PC-3 (cell line): ENCODE data around the gene GATD1. TPM values are rescaled to one million over a fixed set of nuclear protein-coding genes. Genes with fewer than 3 reads are reported as not detected.

Source experiments
- ATAC-seq: fragments of 200-7000 bp; cut with Tn5 transposase; 2 replicates; pipeline ENCODE4 v1.9.1; 2020; ENCODE audit warnings: mild to moderate bottlenecking, moderate library complexity
- BruUV-seq: library from RNA; stranded (reverse); fragments of 400-500 nt; replicated peaks from 2 replicates; lab custom pipeline; 2021; lab: Mats Ljungman, UMichigan
- CTCF ChIA-PET: fragments of 300-600 bp; sonication (Branson Sonifier 250); formaldehyde crosslinking; loops from one replicate; lab custom pipeline; 2022; ENCODE audit warnings: antibody characterized with exemption; lab: Charles Lee
- POLR2A ChIA-PET: fragments of 300-600 bp; sonication (Branson Sonifier 250); formaldehyde crosslinking; loops from one replicate; lab custom pipeline; 2022; ENCODE audit warnings: antibody characterized with exemption; ENCODE audit not compliant: unreplicated experiment; lab: Charles Lee
- DNase-seq: peaks from one replicate; pipeline ENCODE4 v3.0.0-alpha.2; 2015
- H2AFZ ChIP-seq: fragments of 300-600 bp; sonication (generic); 2 replicates; pipeline ENCODE4 v1.6.0; 2016; ENCODE audit warnings: antibody characterized with exemption, low read length
- H3F3A ChIP-seq: fragments of 300-600 bp; sonication (generic); one replicate; pipeline ENCODE4 v1.6.0; 2017; ENCODE audit warnings: antibody characterized with exemption, low read length, control low read depth, mild to moderate bottlenecking; ENCODE audit not compliant: unreplicated experiment
- H3K27ac ChIP-seq: fragments of 300-600 bp; sonication (generic); 2 replicates; pipeline ENCODE4 v1.5.1; 2016; ENCODE audit warnings: mild to moderate bottlenecking, low read length
- H3K27me3 ChIP-seq: fragments of 300-600 bp; sonication (generic); 2 replicates; pipeline ENCODE4 v1.6.1; 2016; ENCODE audit warnings: low read length, mixed read lengths
- H3K36me3 ChIP-seq: fragments of 300-600 bp; sonication (generic); 2 replicates; pipeline ENCODE4 v1.6.1; 2016; ENCODE audit warnings: low read depth, mixed run types, low read length, mixed read lengths
- H3K4me1 ChIP-seq: fragments of 300-600 bp; sonication (generic); 2 replicates; pipeline ENCODE4 v1.5.1; 2016; ENCODE audit warnings: low read length; ENCODE audit not compliant: insufficient read depth
- H3K4me2 ChIP-seq: fragments of 300-600 bp; sonication (generic); 2 replicates; pipeline ENCODE4 v1.6.0; 2016; ENCODE audit warnings: low read length
- H3K4me3 ChIP-seq: fragments of 300-600 bp; sonication (generic); 2 replicates; pipeline ENCODE4 v1.5.1; 2016; ENCODE audit warnings: mild to moderate bottlenecking, low read length, mixed read lengths
- H3K79me2 ChIP-seq: fragments of 300-600 bp; sonication (generic); 2 replicates; pipeline ENCODE4 v1.6.1; 2017; ENCODE audit warnings: low read length, mixed read lengths
- H3K9ac ChIP-seq: fragments of 300-600 bp; sonication (generic); 2 replicates; pipeline ENCODE4 v1.6.0; 2016; ENCODE audit warnings: mild to moderate bottlenecking, low read length
- H3K9me2 ChIP-seq: fragments of 300-600 bp; sonication (generic); replicated peaks from 2 replicates; pipeline ENCODE4 v1.6.1; 2016; ENCODE audit warnings: mixed run types, low read length, mixed read lengths
- H3K9me3 ChIP-seq: fragments of 300-600 bp; sonication (generic); 2 replicates; pipeline ENCODE4 v1.6.1; 2016; ENCODE audit warnings: low read length, mixed read lengths
- H4K20me1 ChIP-seq: fragments of 300-600 bp; sonication (generic); 2 replicates; pipeline ENCODE4 v1.6.1; 2016; ENCODE audit warnings: low read length, mixed read lengths
- CTCF ChIP-seq: fragments of 300-600 bp; sonication (generic); conservative IDR thresholded peaks from 2 replicates; pipeline ENCODE4 v1.5.1; 2017; ENCODE audit warnings: antibody characterized with exemption, low read depth, mild to moderate bottlenecking, low read length
- EZH2 ChIP-seq: fragments of 300-600 bp; sonication (generic); IDR thresholded peaks from one replicate; pipeline ENCODE4 v1.6.1; 2017; ENCODE audit warnings: antibody characterized with exemption, mild to moderate bottlenecking, low read length; ENCODE audit not compliant: unreplicated experiment
- EZH2phosphoT487 ChIP-seq: fragments of 300-600 bp; sonication (generic); IDR thresholded peaks from 2 replicates; pipeline ENCODE4 v1.6.1; 2018; ENCODE audit warnings: mild to moderate bottlenecking, antibody characterized with exemption, low read length, borderline replicate concordance
- intact Hi-C: fragments of 100-400 bp; cut with micrococcal nuclease; formaldehyde crosslinking; loops from 2 replicates; pipeline ENCODE4 v1.9.0; 2023
- total RNA-seq: library from RNA; depleted of rRNA; stranded (reverse); fragments of >200 nt; gene quantifications from 2 replicates; pipeline ENCODE4 v1.2.3, GENCODE V29; 2014

The GATD1 gene
- total RNA-seq, 1 experiment from 2014 or later = 39.7 TPM

DNA sequence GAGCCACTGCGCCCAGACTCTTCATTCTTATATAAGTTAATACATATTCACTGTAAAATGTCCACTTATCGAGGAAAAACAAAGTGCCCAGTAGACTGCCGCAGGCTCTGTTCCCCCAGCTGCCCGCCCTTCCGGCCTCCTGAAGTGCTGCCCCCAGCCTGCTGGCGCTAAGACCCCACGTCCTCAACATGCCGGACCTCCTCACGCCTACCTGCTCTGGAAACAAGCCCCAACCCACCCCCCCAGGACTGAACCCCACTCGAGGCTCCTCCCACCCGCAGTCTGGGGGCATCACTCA is 1.1 kb downstream of the GATD1 start:
- ATAC-seq (no peak), DNase-seq (no peak)
- H3K36me3 ChIP-seq = peaks cover 14% of the 10 kb centered on the region; the same call in 1 of the 2 replicates
- H3K9ac ChIP-seq = peak overlapping the region; percentile 96
- H3F3A ChIP-seq = no peaks in the 10 kb centered on the region
- ChIA-PET CTCF (no interaction called here), POLR2A (interaction anchor here (0.7 kb wide), 1 partner anchor 162 kb away, joined by 11 read pairs; no protein-coding TSS in a partner anchor)
- H3K27me3 ChIP-seq = no peaks in the 10 kb centered on the region
- H2AFZ ChIP-seq = no peak overlapping the region
- TF ChIP-seq EZH2phosphoT487 = no peak
- no peak for TF ChIP-seq CTCF
- TF ChIP-seq EZH2 = no peak
- no peaks in the 10 kb centered on the region for H3K9me2 ChIP-seq
- H3K4me2 ChIP-seq = peak overlapping the region; percentile 98
- no TSS peak for BruUV-seq
- intact Hi-C loops = no loop called here
- peaks cover 26% of the 10 kb centered on the region for H4K20me1 ChIP-seq
- no peaks in the 10 kb centered on the region for H3K9me3 ChIP-seq
- peak overlapping the region; percentile 95 for H3K4me3 ChIP-seq
- no peak overlapping the region for H3K27ac ChIP-seq
- H3K79me2 ChIP-seq = peaks cover 67% of the 10 kb centered on the region
- H3K4me1 ChIP-seq = peaks cover 22% of the 10 kb centered on the region

DNA sequence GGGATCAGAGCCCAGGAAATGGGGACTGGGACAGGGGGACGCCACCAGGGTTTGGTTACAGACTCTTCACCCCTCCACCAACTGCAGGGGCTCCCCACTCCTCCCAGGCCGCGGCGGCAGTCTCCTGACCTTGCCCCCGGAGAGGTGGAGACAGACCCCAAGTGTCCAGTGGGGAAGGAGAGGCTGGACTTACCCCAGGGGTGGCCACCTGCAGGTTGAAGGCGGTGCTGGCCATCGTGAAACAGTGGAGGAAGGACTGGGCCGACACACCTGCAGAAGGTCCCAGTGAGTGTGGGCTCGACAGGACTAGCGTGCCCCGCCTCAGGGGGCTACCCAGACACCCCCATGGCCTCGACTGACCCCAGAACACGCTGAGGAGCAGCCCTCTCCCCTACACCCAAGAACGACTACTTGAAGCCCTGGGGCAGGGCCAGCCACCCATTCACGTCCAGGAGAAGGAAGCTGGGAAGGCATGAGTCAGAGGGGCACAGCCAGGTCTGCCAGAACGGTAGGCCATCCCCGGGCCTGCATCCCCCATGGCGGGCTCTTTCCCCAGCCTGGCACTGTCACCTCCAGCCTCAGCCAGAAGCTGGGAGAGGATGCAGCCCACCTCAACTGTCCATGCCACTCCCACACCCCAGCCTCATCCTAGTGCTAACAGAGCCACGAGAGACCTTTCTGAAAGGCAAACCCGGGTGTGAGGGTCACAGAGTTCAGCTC is 2.3 kb downstream of the GATD1 start:
- intact Hi-C loops = no loop called here
- TF ChIP-seq EZH2 = no peak
- no peak for TF ChIP-seq CTCF
- TF ChIP-seq EZH2phosphoT487 = no peak
- Histone ChIP-seq H3K9me2 (no peaks in the 10 kb centered on the region), H3K4me3 (peak overlapping the region; percentile 95), H3K36me3 (peaks cover 25% of the 10 kb centered on the region; the same call in 1 of the 2 replicates), H3F3A (no peaks in the 10 kb centered on the region), H3K4me1 (peaks cover 22% of the 10 kb centered on the region), H3K27me3 (no peaks in the 10 kb centered on the region), H3K9me3 (no peaks in the 10 kb centered on the region), H3K4me2 (peak overlapping the region; percentile 98), H3K9ac (peak overlapping the region; percentile 96), H4K20me1 (peaks cover 26% of the 10 kb centered on the region), H2AFZ (no peak overlapping the region), H3K79me2 (peaks cover 71% of the 10 kb centered on the region), H3K27ac (peak overlapping the region; percentile 21)
- BruUV-seq = no TSS peak
- peak; percentile 60 for ATAC-seq
- ChIA-PET CTCF (interaction anchor here (0.6 to 0.7 kb wide), 2 partner anchors 49 to 221 kb away, joined by 3 to 4 read pairs; no protein-coding TSS in a partner anchor), POLR2A (interaction anchor here (0.6 kb wide), 1 partner anchor 59 kb away, joined by 16 read pairs; no protein-coding TSS in a partner anchor)
- peak; percentile 67 for DNase-seq

GRCh38 chr11:773830-774229 is 3.5 kb downstream of the GATD1 start:
- Histone ChIP-seq H3K4me2 (no peak overlapping the region), H3K27me3 (no peaks in the 10 kb centered on the region), H3K9me3 (no peaks in the 10 kb centered on the region), H3K4me1 (peaks cover 22% of the 10 kb centered on the region), H3K79me2 (peaks cover 71% of the 10 kb centered on the region), H3K9ac (no peak overlapping the region), H3K9me2 (no peaks in the 10 kb centered on the region), H4K20me1 (peaks cover 26% of the 10 kb centered on the region), H2AFZ (no peak overlapping the region), H3K4me3 (no peak overlapping the region), H3K27ac (no peak overlapping the region), H3F3A (no peaks in the 10 kb centered on the region), H3K36me3 (peaks cover 25% of the 10 kb centered on the region; the same call in 1 of the 2 replicates)
- intact Hi-C loops = no loop called here
- POLR2A ChIA-PET = no interaction called here
- TF ChIP-seq CTCF (no peak), EZH2 (no peak), EZH2phosphoT487 (no peak)
- DNase-seq (no peak), ATAC-seq (no peak)
- CTCF ChIA-PET = no interaction called here
- BruUV-seq = no TSS peak
